AG04450 (cell line): ENCODE data around the gene ASAP3. TPM values are rescaled to one million over a fixed set of nuclear protein-coding genes. Genes with fewer than 3 reads are reported as not detected.

Source experiments
- CTCF ChIA-PET: fragments of 300-600, 350-600 bp; formaldehyde crosslinking; extraction: SDS; loops from one replicate; lab custom pipeline; 2022; ENCODE audit warnings: antibody characterized with exemption, inconsistent platforms; lab: Charles Lee
- POLR2A ChIA-PET: fragments of 350-600 bp; formaldehyde crosslinking; extraction: SDS; loops from one replicate; lab custom pipeline; 2021; ENCODE audit warnings: antibody characterized with exemption, inconsistent platforms; lab: Yijun Ruan, JAX
- DNase-seq: peaks from one replicate; pipeline ENCODE4 v3.0.0-alpha.2; 2011; ENCODE audit warnings: low read depth, low spot score
- H3K27ac ChIP-seq: one replicate; pipeline ENCODE4 v1.5.1; 2012; ENCODE audit warnings: low read depth, low read length, control low read depth
- H3K27me3 ChIP-seq: one replicate; pipeline ENCODE4 v1.6.0; 2012; ENCODE audit warnings: low read length; ENCODE audit not compliant: control insufficient read depth, insufficient read depth
- H3K4me3 ChIP-seq: 2 replicates; pipeline ENCODE4 v1.5.1; 2011; ENCODE audit warnings: mild to moderate bottlenecking, low read depth, low read length, control low read depth
- H3K9me3 ChIP-seq: 2 replicates; pipeline ENCODE4 v1.5.1; 2012; ENCODE audit warnings: low read length; ENCODE audit not compliant: control insufficient read depth, insufficient read depth
- polyA plus RNA-seq: library from polyadenylated mRNA; depleted of rRNA; stranded (reverse); fragments of >200 nt; gene quantifications from 2 replicates; pipeline ENCODE4 v1.2.3, GENCODE V29; 2011
- TF ChIP-seq, protein P1 (sequence below): IDR thresholded peaks from 2 replicates; pipeline ENCODE4 v1.5.1; 2011; ENCODE audit warnings: low read depth, low read length, control low read depth, inconsistent platforms

Gene ASAP3
- polyA plus RNA-seq, 1 experiment, result 25.5 TPM

DNA sequence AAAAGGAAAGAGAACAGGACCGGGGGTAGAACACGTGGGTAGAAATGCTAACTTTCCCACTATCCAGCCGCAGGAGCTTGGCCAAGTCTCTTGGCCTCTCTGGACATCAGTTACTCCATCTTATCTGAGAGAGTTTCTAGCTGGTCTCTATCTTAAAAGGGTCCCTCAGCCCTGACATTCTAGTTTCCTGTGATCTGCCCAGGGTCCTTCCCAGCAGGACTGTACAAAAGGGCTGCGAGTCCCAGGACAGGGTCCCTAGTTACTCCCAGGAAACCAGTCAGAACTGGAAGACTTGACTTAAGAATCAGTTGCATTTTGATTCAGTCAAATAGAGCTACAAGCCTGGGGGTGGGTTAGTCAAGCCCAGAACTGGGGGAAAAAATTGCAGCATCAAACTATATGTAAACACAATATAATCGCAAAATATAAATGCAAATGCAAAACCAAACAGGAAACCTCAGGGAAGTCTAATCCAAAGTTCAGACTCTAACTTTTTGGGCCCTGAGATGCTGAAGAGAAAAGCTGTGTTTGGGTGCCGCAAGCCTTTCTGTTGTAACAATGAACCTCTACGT, 2.9 kb downstream of the ASAP3 start:
- Histone ChIP-seq H3K4me3 (no peak overlapping the region), H3K27ac (no peak overlapping the region), H3K27me3 (no peaks in the 10 kb centered on the region), H3K9me3 (no peaks in the 10 kb centered on the region)
- CTCF ChIA-PET, result interaction anchor here (6.9 kb wide), 1 partner anchor 15 kb away, joined by 71 read pairs; no protein-coding TSS in a partner anchor
- POLR2A ChIA-PET, result no interaction called here
- no peak for DNase-seq
- TF ChIP-seq, protein P1, sequence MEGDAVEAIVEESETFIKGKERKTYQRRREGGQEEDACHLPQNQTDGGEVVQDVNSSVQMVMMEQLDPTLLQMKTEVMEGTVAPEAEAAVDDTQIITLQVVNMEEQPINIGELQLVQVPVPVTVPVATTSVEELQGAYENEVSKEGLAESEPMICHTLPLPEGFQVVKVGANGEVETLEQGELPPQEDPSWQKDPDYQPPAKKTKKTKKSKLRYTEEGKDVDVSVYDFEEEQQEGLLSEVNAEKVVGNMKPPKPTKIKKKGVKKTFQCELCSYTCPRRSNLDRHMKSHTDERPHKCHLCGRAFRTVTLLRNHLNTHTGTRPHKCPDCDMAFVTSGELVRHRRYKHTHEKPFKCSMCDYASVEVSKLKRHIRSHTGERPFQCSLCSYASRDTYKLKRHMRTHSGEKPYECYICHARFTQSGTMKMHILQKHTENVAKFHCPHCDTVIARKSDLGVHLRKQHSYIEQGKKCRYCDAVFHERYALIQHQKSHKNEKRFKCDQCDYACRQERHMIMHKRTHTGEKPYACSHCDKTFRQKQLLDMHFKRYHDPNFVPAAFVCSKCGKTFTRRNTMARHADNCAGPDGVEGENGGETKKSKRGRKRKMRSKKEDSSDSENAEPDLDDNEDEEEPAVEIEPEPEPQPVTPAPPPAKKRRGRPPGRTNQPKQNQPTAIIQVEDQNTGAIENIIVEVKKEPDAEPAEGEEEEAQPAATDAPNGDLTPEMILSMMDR, result no peak

DNA sequence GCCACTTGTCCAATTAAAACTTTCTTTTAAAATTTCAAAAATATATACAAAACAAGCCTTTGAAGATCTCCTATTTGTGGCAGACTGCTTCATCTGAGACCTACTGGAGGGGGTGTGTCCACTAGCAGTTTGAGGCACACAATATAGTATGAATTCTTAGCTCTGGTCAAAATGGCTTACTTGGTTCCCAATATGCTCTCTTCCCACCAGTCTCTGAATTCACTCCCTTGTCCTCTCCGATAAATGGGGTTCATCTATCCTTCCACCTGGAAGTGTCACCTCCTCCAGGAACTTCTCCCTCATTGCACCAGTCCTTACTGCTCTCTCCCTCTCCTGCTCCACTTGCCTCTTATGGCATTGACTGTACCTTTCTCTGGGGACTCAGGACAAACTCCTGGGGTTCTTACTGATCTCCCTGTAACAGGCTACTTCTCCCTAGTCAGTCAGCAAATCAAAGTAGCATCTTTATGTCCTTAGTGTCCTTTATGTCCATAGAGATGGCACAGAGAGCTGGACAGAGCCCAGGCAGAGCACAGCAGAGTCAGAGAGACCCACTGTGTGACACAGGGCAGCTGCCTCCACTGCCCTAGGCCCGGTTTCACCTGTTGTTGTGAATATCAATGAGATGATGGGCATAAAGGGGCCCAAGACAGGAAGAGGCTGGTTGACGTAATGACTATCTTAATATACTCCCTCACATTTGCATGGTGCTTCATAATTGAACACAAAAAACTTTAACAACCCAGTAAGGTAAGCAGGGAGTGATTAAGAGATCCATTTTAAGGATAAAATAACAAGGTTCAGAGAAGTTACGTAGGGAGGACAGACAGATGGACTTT, 3.6 kb downstream of the ASAP3 start:
- no peak overlapping the region for H3K4me3 ChIP-seq
- H3K27me3 ChIP-seq, result no peaks in the 10 kb centered on the region
- no peaks in the 10 kb centered on the region for H3K9me3 ChIP-seq
- DNase-seq, result no peak
- TF ChIP-seq, protein P1, result no peak
- CTCF ChIA-PET, result no interaction called here
- POLR2A ChIA-PET, result interaction anchor here (0.6 kb wide), 1 partner anchor 180 kb away, joined by 3 read pairs; no protein-coding TSS in a partner anchor
- no peak overlapping the region for H3K27ac ChIP-seq

- ChIA-PET POLR2A (no interaction called here), CTCF (no interaction called here)
- Histone ChIP-seq H3K9me3 (no peaks in the 10 kb centered on the region), H3K27me3 (no peaks in the 10 kb centered on the region), H3K4me3 (no peak overlapping the region), H3K27ac (no peak overlapping the region)
- DNase-seq, result no peak
- TF ChIP-seq, protein P1, result no peak
Measured at GRCh38 chr1:23479666-23479941, 4.4 kb downstream of the ASAP3 start.

DNA sequence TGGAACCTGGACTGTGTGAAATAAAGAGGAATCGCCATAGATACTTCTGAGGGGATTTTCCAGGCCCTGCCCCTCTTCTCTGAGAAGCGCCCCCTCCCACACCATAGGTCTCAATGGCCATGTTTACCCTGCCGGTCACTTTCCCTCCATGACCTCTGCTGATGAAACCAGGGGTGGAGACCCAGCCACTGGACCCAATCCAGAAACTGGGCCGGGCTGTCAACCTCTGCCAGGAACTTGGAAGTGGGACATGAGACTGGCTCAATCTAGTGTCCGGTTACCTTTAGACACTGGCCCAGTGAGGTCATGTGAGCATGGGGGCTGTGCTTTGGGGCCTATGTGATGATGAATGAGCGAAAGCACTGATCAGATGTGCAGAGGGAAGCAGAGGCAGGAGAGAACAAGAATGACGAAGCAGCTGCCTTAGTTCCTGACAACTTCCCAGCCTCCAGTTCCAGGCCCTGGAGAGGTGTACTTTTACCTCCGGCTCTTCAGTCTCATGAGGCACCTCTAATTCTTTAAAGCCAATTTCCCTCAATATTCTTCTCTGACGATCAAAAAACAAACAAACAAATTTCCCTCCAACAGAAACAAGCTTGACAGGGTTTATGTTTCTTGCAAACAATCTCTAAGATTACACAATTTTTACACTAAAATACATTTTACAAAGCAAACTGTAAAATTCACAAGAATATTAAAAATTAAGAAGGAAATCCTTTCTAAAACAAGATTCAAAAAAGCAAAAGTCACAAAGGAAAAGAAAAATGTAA, 4.9 kb downstream of the ASAP3 start:
- H3K27ac ChIP-seq, result peak overlapping the region; percentile 47
- ChIA-PET CTCF (no interaction called here), POLR2A (no interaction called here)
- no peaks in the 10 kb centered on the region for H3K9me3 ChIP-seq
- DNase-seq, result no peak
- H3K4me3 ChIP-seq, result no peak overlapping the region
- H3K27me3 ChIP-seq, result no peaks in the 10 kb centered on the region
- TF ChIP-seq, protein P1, result no peak
